ENCODE results near the gene TNFAIP2.
"Not testable (repeated sequence)": the region's sequence is repeated elsewhere in the genome, so short reads cannot be mapped to it uniquely, and the experiment has no call there.

DNA sequence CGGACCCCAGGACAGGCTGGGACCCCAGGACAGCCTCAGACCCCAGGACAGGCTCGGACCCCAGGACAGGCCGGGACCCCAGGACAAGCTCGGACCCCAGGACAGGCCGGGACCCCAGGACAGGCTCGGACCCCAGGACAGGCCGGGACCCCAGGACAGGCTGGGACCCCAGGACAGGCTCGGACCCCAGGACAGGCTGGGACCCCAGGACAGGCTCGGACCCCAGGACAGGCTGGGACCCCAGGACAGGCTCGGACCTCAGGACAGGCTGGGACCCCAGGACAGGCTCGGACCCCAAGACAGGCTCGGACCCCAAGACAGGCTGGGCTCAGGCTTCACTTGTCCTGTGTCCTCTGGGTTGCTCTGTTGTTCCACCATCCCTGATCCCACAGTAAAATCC is 32.2 kb downstream of the TNFAIP2 start:
- TF ChIP-seq, protein P1, sequence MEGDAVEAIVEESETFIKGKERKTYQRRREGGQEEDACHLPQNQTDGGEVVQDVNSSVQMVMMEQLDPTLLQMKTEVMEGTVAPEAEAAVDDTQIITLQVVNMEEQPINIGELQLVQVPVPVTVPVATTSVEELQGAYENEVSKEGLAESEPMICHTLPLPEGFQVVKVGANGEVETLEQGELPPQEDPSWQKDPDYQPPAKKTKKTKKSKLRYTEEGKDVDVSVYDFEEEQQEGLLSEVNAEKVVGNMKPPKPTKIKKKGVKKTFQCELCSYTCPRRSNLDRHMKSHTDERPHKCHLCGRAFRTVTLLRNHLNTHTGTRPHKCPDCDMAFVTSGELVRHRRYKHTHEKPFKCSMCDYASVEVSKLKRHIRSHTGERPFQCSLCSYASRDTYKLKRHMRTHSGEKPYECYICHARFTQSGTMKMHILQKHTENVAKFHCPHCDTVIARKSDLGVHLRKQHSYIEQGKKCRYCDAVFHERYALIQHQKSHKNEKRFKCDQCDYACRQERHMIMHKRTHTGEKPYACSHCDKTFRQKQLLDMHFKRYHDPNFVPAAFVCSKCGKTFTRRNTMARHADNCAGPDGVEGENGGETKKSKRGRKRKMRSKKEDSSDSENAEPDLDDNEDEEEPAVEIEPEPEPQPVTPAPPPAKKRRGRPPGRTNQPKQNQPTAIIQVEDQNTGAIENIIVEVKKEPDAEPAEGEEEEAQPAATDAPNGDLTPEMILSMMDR (IDR thresholded peaks at IDR 0.05), result not testable (repeated sequence)
- TF ChIP-seq POLR2A (IDR thresholded peaks at IDR 0.05), result not testable (repeated sequence)

Measured in right lobe of liver (tissue), 4 donors.